H1 (cell line): ENCODE measurements around the gene KRTAP19-8. TPM values are rescaled to one million over a fixed set of nuclear protein-coding genes. Genes with fewer than 3 reads are reported as not detected.

Experiments used
- CTCF ChIA-PET: fragments of 300-600 bp; sonication (Branson Sonifier 250); formaldehyde crosslinking; loops from one replicate; lab custom pipeline; 2021; ENCODE audit not compliant: partially characterized antibody; lab: Charles Lee
- POLR2A ChIA-PET: fragments of 300-600 bp; sonication (Branson Sonifier 250); formaldehyde crosslinking; loops from one replicate; lab custom pipeline; 2021; ENCODE audit warnings: inconsistent platforms; ENCODE audit not compliant: partially characterized antibody; lab: Charles Lee
- DNase-seq, 2 experiments: peaks; one replicate each; pipeline versions ENCODE4 v3.0.0 to v3.0.0-alpha.2; 2010 to 2022; ENCODE audit warnings: low spot score in 2 of 2, low read depth in 1 of 2, mixed read lengths in 1 of 2
- FAIRE-seq: peaks from 2 replicates; lab custom pipeline; 2011; peaks lifted over from hg19 to GRCh38; lab: Jason Lieb, UNC
- H2AFZ ChIP-seq: 2 replicates; pipeline ENCODE4 v1.8.1; 2012; ENCODE audit warnings: low read length, inconsistent platforms
- H2AK5ac ChIP-seq: 2 replicates; pipeline ENCODE4 v1.6.1; 2013; ENCODE audit warnings: low read depth, low read length
- H2BK120ac ChIP-seq: replicated peaks from 2 replicates; pipeline ENCODE3; 2013; ENCODE audit warnings: low read depth, low read length, inconsistent platforms
- H2BK12ac ChIP-seq: 2 replicates; pipeline ENCODE4 v1.6.1; 2013; ENCODE audit warnings: low read depth, low read length
- H2BK15ac ChIP-seq: 2 replicates; pipeline ENCODE4 v1.6.1; 2013; ENCODE audit warnings: low read length
- H2BK20ac ChIP-seq: 2 replicates; pipeline ENCODE4 v1.6.1; 2013; ENCODE audit warnings: low read length
- H2BK5ac ChIP-seq: 2 replicates; pipeline ENCODE4 v1.6.1; 2013; ENCODE audit warnings: low read depth, low read length
- H3K14ac ChIP-seq: 2 replicates; pipeline ENCODE4 v1.6.1; 2013; ENCODE audit warnings: inconsistent platforms; ENCODE audit not compliant: insufficient read length
- H3K18ac ChIP-seq: 2 replicates; pipeline ENCODE4 v1.6.1; 2013; ENCODE audit warnings: low read length; ENCODE audit errors: extremely low read depth
- H3K23ac ChIP-seq: 2 replicates; pipeline ENCODE4 v1.6.1; 2013; ENCODE audit warnings: inconsistent platforms; ENCODE audit not compliant: insufficient read length
- H3K23me2 ChIP-seq: 2 replicates; pipeline ENCODE4 v1.6.1; 2013; ENCODE audit warnings: low read depth, low read length
- H3K27ac ChIP-seq: 2 replicates; pipeline ENCODE4 v1.6.1; 2011; ENCODE audit warnings: low read depth, low read length, inconsistent platforms
- H3K27me3 ChIP-seq, 4 experiments: replicated peaks in 1 of 4; 1 replicate in 1 of 4; 2 replicates in 3 of 4; pipeline versions ENCODE4 v1.6.1 to v1.8.1; 2011 to 2013; ENCODE audit warnings: low read length in 3 of 4, mild to moderate bottlenecking in 3 of 4, inconsistent platforms in 2 of 4, mixed read lengths in 2 of 4, moderate library complexity in 1 of 4; ENCODE audit not compliant: control insufficient read depth in 3 of 4, insufficient read depth in 3 of 4; ENCODE audit errors: extremely low read depth in 1 of 4
- H3K36me3 ChIP-seq, 4 experiments: 2 replicates each; pipeline versions ENCODE4 v1.6.1 to v1.8.1; 2011 to 2013; ENCODE audit warnings: mild to moderate bottlenecking in 4 of 4, low read length in 3 of 4, moderate library complexity in 2 of 4, control low read depth in 1 of 4, inconsistent platforms in 1 of 4; ENCODE audit not compliant: insufficient read depth in 4 of 4, control insufficient read depth in 2 of 4
- H3K4ac ChIP-seq: replicated peaks from 2 replicates; pipeline ENCODE3; 2013; ENCODE audit warnings: low read length, low read depth, mixed read lengths, inconsistent platforms; ENCODE audit not compliant: insufficient read length
- H3K4me1 ChIP-seq, 4 experiments: replicated peaks in 1 of 4; 1 replicate in 1 of 4; 2 replicates in 3 of 4; pipeline versions ENCODE4 v1.6.1 to v1.8.1; 2011 to 2013; ENCODE audit warnings: low read length in 3 of 4, inconsistent platforms in 2 of 4, mixed read lengths in 1 of 4; ENCODE audit not compliant: insufficient read depth in 4 of 4, control insufficient read depth in 3 of 4
- H3K4me2 ChIP-seq, 2 experiments: 2 replicates each; pipeline versions ENCODE4 v1.6.1 to v1.8.1; 2011 to 2013; ENCODE audit warnings: low read depth in 2 of 2, low read length in 2 of 2, control low read depth in 1 of 2, inconsistent platforms in 1 of 2, mild to moderate bottlenecking in 1 of 2; ENCODE audit not compliant: insufficient read depth in 1 of 2
- H3K4me3 ChIP-seq, 4 experiments: fragments of 200-600, 300-600 bp in 1 of 4; sonication (generic), shearing (Covaris generic), sonication (Bioruptor Twin) in 1 of 4; 2 replicates each; pipeline versions ENCODE4 v1.5.1 to v1.8.1; 2011 to 2016; ENCODE audit warnings: low read length in 4 of 4, low read depth in 3 of 4, control low read depth in 2 of 4, inconsistent platforms in 2 of 4, mild to moderate bottlenecking in 2 of 4, mixed read lengths in 1 of 4, moderate library complexity in 1 of 4; ENCODE audit not compliant: insufficient read depth in 2 of 4; ENCODE audit errors: extremely low read depth in 1 of 4
- H3K56ac ChIP-seq: replicated peaks from 2 replicates; pipeline ENCODE3; 2013; ENCODE audit warnings: low read depth, mild to moderate bottlenecking, mixed read lengths, low read length, inconsistent platforms; ENCODE audit not compliant: insufficient read length
- H3K79me1 ChIP-seq: 2 replicates; pipeline ENCODE4 v1.6.1; 2013; ENCODE audit warnings: low read depth, low read length, control low read depth
- H3K79me2 ChIP-seq, 2 experiments: 2 replicates each; pipeline versions ENCODE4 v1.6.1 to v1.8.1; 2012 to 2013; ENCODE audit warnings: low read length in 2 of 2, mild to moderate bottlenecking in 2 of 2, inconsistent platforms in 1 of 2; ENCODE audit not compliant: insufficient read depth in 2 of 2, control insufficient read depth in 1 of 2
- H3K9ac ChIP-seq, 4 experiments: replicated peaks in 1 of 4; 1 replicate in 1 of 4; 2 replicates in 3 of 4; pipeline versions ENCODE4 v1.6.1 to v1.8.1; 2011 to 2013; ENCODE audit warnings: low read depth in 3 of 4, low read length in 3 of 4, control low read depth in 2 of 4, mild to moderate bottlenecking in 2 of 4, moderate library complexity in 2 of 4, inconsistent platforms in 1 of 4; ENCODE audit errors: extremely low read depth in 1 of 4
- H3K9me3 ChIP-seq, 2 experiments: 2 replicates each; pipeline versions ENCODE4 v1.6.1 to v1.8.1; 2012 to 2013; ENCODE audit warnings: mild to moderate bottlenecking in 2 of 2, moderate library complexity in 2 of 2, control low read depth in 1 of 2, inconsistent platforms in 1 of 2, low read depth in 1 of 2, low read length in 1 of 2, mixed read lengths in 1 of 2; ENCODE audit not compliant: insufficient read depth in 2 of 2
- H4K20me1 ChIP-seq, 2 experiments: replicated peaks in 1 of 2; 2 replicates each; pipeline versions ENCODE3 to v1.8.1; 2011 to 2013; ENCODE audit warnings: inconsistent platforms in 2 of 2, low read length in 2 of 2, mild to moderate bottlenecking in 1 of 2; ENCODE audit not compliant: insufficient read depth in 2 of 2, control insufficient read depth in 1 of 2
- H4K5ac ChIP-seq: 2 replicates; pipeline ENCODE4 v1.6.1; 2013; ENCODE audit warnings: low read length, low read depth, mixed read lengths, inconsistent platforms; ENCODE audit not compliant: insufficient read length
- H4K8ac ChIP-seq: 2 replicates; pipeline ENCODE4 v1.8.0; 2013; ENCODE audit warnings: mild to moderate bottlenecking, moderate library complexity, low read length, inconsistent platforms; ENCODE audit not compliant: insufficient read depth; ENCODE audit errors: extremely low read depth
- H4K91ac ChIP-seq: replicated peaks from 2 replicates; pipeline ENCODE3; 2013; ENCODE audit warnings: low read length, mixed read lengths, inconsistent platforms; ENCODE audit not compliant: insufficient read length
- BACH1 ChIP-seq: IDR thresholded peaks from 2 replicates; pipeline ENCODE4 v1.6.1; 2012; ENCODE audit warnings: low read length, improper control_type of control experiment
- CEBPB ChIP-seq: IDR thresholded peaks from 2 replicates; pipeline ENCODE4 v1.6.1; 2012; ENCODE audit warnings: low read depth, low read length
- WGBS, 2 experiments: shearing (Covaris generic) in 1 of 2; methylation state at CpG; one replicate each; pipeline versions ENCODE4 v1.1.6 to v1.1.7; 2013 to 2015; ENCODE audit warnings: low lambda C conversion rate in 2 of 2, mixed read lengths in 2 of 2, inconsistent platforms in 1 of 2, low coverage in 1 of 2, missing lambda C conversion rate in 1 of 2; ENCODE audit not compliant: insufficient replicate concordance in 2 of 2, insufficient coverage in 1 of 2, insufficient read length in 1 of 2; ENCODE audit errors: extremely low coverage in 1 of 2, missing lambda C conversion rate in 1 of 2; 5-methylcytosine and 5-hydroxymethylcytosine counted together
- polyA plus RNA-seq, 7 experiments: library from polyadenylated mRNA; depleted of rRNA in 3 of 7; stranded (reverse) in 5 of 7; unstranded in 2 of 7; fragments of >200 nt in 5 of 7; fragments of 200-250 nt in 2 of 7; gene quantifications; 1 replicate in 5 of 7; 2 replicates in 1 of 7; 4 replicates in 1 of 7; pipeline versions ENCODE4 v1.2.1 to v1.2.3, GENCODE V29; 2011 to 2013; ENCODE audit warnings: missing spikeins in 2 of 7, mixed read lengths in 2 of 7
- total RNA-seq: library from RNA; stranded (reverse); fragmentation: NEBNext Ultra II Directional; extraction: Animal tissue kit (Norgen Biotek cat#: 25700); gene quantifications from 2 replicates; pipeline ENCODE4 v1.2.1, GENCODE V29; 2021

Gene KRTAP19-8
- total and polyA plus RNA-seq, 2 of the 8 experiments (the other 6 are each of a cell fraction or from before 2014, with no cell fraction given) = not detected

DNA sequence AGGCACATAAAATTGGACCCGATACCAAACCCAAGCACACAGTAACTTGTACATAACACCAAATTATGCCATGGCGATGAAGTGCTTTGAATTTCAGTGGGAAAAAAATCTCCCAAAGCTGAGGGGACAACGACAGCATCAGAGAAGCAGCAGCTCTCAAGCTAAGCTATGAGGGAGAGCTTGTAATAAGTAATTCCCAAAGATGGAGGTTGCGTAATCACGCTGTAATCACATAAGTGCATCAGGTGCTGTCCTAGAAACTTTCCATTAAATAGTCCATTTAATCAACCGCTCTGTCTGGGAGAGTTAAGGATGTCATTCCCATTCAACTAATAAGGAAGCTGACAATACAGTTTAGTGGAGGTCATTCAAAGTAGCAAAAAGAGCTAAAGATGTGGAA is 37.6 kb upstream of the KRTAP19-8 start:
- no peak for FAIRE-seq

More for the DNA sequence above, 37.6 kb upstream of the KRTAP19-8 start:
- Histone ChIP-seq H3K14ac (no peak overlapping the region), H3K18ac (no peak overlapping the region), H3K4me3 (no peak overlapping the region), H2AFZ (no peak overlapping the region), H4K8ac (no peak overlapping the region), H4K5ac (no peak overlapping the region), H4K20me1 (no peaks in the 10 kb centered on the region), H2BK20ac (no peak overlapping the region), H4K91ac (no peak overlapping the region), H3K23me2 (peaks cover 2% of the 10 kb centered on the region; the same call in 1 of the 2 replicates), H2BK15ac (no peak overlapping the region), H3K9ac (no peak overlapping the region), H3K4me1 (no peaks in the 10 kb centered on the region), H2BK120ac (no peak overlapping the region), H3K56ac (no peak overlapping the region), H3K27me3 (no peaks in the 10 kb centered on the region), H3K79me2 (no peaks in the 10 kb centered on the region), H3K27ac (no peak overlapping the region), H3K4ac (no peak overlapping the region), H2AK5ac (no peak overlapping the region), H3K9me3 (no peaks in the 10 kb centered on the region), H2BK5ac (no peak overlapping the region), H3K23ac (no peak overlapping the region), H2BK12ac (no peak overlapping the region), H3K36me3 (no peaks in the 10 kb centered on the region), H3K79me1 (no peaks in the 10 kb centered on the region), H3K4me2 (no peak overlapping the region)
- POLR2A ChIA-PET = no interaction called here
- WGBS, 2 experiments = 88% methylated on average over 6 of the region's 6 CpGs; no CpG with 5 or more reads in 1 of the 2 experiments
- CTCF ChIA-PET = interaction anchor here (0.8 to 3.8 kb wide), 7 partner anchors 11 to 236 kb away, joined by 3 to 22 read pairs (median 4); no protein-coding TSS in a partner anchor
- peak; percentile 88 for TF ChIP-seq CEBPB
- TF ChIP-seq BACH1 = no peak
- no peak for DNase-seq
